Amniotic epithelial cell (primary cell): ENCODE results near the gene NLRP7.
A peak's percentile ranks its signal among the peaks of the same experiment; 100 is the strongest.
"Not testable (repeated sequence)": the region's sequence is repeated elsewhere in the genome, so short reads cannot be mapped to it uniquely, and the experiment has no call there.

Experiments
- DNase-seq: peaks from one replicate; pipeline ENCODE4 v3.0.0-alpha.2; 2010; ENCODE audit warnings: low read depth

NLRP7 gene

DNA sequence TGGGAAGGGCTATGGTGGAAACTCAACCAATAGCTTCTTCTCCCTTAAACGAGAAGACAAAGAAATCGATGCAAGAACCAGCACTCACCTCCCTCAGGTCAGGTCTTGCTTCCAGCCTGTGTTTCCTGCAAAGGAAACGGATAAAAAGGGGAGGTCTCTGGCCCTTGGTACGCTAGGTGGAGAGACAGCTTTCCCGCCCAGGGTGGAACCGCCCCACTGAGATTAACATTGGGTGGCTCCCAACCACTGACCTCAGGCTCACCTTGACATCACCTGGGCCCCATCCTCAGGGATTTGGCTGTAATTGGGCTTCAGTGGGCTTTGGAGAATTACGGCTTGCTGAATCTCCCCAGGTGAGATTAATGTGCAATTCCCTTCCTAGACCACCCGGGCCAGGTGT, at the start of gene NLRP7:
NLRP7 (minus strand) TSS at position 150 of the 400 bp plus-strand sequence.
- no peak for DNase-seq

DNA sequence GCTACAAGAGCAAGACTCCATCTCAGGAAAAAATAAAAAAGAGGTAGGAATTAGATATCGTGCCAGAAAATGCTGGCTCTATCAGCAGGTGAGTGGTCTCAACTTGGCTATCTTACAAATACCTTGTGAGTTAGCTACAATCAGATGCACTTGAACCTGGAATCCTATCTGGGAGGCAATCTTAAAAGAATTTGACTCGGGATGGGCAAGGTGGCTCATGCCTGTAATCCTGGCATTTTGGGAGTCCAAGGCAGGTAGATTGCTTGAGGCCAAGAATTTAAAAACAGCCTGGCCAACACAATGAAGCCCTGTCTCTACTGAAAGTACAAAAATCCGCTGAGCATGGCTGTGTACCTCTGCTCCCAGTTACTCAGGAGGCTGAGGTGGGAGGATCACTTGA, 48.2 kb upstream of the NLRP7 start:
- no peak for DNase-seq

DNA sequence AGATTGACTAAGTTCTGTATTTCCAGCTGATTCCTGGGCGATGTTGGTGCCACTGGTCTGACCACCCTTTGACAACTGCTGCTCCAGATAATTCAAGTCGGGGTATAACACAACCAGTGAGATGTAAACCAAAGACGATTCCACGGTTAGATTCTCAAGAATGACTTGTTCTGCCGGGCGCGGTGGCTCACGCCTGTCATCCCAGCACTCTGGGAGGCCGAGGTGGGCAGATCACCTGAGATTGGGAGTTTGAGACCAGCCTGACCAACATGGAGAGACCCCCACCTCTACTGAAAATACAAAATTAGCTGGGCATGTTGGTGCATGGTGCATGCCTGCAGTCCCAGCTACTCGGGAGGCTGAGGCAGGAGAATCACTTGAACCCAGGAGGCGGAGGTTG, 42.2 kb upstream of the NLRP7 start:
- DNase-seq = not testable (repeated sequence)

GRCh38 chr19:54982562-54982961, 35.2 kb upstream of the NLRP7 start:
- DNase-seq = not testable (repeated sequence)

GRCh38 chr19:54973229-54974090, 26.1 kb upstream of the NLRP7 start:
- not testable (repeated sequence) for DNase-seq

DNA sequence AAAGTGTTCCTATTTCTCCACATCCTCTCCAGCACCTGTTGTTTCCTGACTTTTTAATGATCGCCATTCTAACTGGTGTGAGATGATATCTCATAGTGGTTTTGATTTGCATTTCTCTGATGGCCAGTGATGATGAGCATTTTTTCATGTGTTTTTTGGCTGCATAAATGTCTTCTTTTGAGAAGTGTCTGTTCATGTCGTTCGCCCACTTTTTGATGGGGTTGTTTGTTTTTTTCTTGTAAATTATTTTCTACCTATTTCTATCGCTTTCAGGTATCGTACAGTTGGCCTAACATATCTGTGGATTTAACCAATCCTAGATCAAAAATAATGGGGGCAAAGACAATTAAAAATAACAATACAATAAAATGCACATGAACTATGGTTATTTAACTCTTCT, 24.1 kb upstream of the NLRP7 start:
- DNase-seq = not testable (repeated sequence)

- DNase-seq = no peak
Measured at GRCh38 chr19:54969647-54970046, 22.3 kb upstream of the NLRP7 start.

DNA sequence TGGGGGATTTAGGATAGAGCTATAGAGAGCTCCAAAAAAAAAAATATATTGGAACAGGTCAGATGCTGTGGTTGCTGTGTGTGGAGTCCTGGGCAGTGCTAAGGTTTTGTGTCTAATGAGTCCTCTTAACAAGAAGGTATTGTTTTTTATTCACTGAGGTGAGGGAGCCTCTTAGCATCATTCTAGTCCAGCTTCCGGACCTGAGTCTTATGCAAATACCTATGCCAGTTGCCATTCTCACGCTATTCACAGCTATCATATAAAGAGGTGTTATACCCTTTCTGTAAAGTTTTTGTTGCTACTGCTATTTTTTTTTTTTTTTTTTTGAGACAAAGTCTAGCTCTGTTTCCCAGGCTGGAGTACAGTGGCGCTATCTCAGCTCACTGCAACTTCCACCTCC, 20.3 kb upstream of the NLRP7 start:
- no peak for DNase-seq

- DNase-seq = not testable (repeated sequence)
Measured at GRCh38 chr19:54965055-54965454, 17.7 kb upstream of the NLRP7 start.

DNA sequence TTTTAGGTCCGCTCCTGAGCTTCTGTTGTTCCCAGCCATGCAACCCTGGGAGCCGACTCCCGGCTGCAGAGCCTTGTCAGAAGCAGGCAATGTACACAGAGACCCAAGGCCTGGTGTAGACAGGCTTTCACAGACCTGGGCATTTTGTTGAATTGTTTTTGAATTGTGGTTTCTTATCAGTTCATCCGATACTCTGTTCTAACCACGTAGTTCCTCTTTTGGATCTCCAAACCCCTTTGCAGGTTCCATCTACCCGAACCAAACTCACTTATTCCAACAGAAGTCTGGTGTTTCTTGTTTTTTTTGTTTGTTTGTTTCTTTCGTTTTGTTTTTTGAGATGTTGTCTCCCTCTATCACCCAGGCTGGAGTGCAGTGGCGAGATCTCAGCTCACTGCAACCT, 12.5 kb upstream of the NLRP7 start:
- no peak for DNase-seq

DNA sequence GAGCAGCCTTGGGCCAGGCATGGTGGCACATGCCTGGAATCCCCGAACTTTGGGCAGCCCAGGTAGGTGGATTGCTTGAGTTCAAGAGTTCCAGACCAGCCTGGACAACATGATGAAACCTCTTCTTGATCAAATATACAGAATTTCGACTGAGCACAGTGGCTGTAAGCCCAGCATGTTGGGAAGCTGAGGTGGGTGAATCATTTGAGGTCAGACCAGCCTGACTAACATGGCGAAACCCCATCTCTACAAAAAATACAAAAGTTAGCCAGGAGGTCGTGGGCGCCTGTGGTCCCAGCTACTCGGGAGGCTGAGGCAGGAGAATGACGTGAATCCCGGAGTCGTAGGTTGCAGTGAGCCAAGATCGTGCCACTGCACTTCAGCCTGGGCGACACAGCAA, 8.0 kb upstream of the NLRP7 start:
- no peak for DNase-seq

DNA sequence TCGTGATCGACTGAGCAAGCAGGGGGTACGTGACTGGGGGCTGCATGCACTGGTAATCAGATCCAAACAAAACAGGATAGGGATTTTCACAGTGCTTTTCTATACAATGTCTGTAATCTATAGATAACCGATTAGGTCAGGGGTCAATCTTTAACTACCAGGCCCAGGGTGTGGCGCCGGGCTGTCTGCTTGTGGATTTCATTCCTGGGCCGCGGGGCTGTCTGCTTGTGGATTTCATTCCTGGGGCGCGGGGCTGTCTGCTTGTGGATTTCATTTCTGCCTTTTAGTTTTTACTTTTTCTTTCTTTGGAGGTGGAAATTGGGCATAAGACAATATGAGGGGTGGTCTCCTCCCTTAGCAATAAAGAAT, 6.0 kb upstream of the NLRP7 start:
- not testable (repeated sequence) for DNase-seq

DNA sequence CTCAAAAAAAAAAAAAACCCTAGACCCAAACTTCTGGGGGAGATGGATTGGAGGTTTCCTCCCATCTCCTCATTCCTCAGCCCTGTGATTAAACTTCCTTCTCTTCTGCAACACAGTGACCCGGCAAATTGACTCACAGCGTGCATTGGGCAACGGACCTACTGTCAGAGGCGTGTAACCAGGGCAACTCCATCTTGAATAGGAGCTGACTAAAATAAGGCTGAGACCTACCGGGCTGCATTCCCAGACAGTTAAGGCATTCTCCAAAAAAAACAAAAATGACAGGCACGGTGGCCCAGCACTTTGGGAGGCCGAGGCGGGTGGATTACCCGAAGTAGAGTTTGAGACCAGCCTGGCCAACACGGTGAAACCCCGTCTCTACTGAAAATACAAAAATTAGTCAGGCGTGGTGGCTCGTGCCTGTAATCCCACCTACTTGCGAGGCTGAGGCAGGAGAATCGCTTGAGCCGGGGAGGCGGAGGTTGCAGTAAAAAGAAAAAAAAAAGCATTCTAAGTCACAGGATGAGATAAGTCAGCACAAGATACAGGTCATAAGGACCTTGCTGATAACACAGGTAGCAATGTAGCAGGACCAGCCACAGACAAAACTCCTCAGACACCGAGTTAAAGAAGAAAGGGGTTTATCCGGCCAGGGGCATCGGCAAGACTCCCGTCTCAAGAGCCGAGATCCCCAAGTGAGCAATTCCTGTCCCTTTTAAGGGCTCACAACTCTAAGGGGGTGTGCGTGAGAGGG, 5.4 kb upstream of the NLRP7 start:
- no peak for DNase-seq

DNA sequence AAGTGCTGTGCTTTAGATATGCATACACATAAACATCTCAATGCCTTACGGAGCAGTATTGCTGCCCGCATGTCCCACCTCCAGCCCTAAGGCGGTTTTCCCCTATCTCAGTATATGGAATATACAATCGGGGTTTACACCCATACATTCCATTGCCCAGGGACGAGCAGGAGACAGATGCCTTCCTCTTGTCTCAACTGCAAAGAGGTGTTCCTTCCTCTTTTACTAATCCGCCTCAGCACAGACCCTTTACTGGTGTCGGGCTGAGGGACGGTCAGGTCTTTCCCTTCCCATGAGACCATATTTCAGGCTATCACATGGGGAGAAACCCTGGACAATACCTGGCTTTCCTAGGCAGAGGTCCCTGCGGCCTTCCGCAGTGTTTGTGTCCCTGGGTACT, 3.2 kb upstream of the NLRP7 start:
- not testable (repeated sequence) for DNase-seq

DNA sequence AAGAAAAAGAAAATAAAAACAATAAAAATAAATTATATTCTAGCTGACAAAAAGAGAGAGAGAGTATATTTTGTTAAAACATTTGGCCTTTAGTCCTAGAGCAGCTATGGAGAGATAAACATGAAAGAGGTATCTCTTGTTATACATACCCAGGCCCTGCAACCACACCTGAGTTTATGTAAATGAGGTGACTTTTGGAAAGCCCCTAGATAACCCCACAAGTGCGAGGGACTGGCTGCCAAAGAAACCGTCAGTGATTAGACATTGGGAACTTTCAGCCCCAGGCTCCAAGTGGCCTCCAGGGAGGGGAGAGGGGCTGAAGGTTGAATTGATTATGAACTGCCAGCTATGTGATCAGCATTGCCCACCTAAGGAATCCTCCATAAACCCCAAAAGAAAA, 2.1 kb upstream of the NLRP7 start:
- DNase-seq = no peak

DNA sequence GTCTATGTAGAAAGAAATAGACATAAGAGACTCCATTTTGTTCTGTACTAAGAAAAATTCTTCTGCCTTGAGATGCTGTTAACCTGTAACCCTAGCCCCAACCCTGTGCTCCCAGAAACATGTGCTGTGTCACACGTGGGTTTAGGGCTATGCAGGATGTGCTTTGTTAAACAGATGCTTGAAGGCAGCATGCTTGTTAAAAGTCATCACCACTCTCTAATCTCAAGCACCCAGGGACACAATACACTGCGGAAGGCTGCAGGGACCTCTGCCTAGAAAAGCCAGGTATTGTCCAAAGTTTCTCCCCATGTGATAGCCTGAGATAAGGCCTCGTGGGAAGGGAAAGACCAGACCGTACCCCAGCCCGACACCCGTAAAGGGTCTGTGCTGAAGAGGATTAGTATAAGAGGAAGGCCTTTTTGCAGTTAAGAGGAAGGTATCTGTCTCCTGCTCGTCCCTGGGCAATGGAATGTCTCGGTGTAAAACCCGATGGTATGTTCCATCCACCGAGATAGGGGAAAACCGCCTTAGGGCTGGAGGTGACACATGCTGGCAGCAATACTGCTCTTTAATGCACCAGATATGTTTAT, 3.5 kb downstream of the NLRP7 start:
- DNase-seq = not testable (repeated sequence)

GRCh38 chr19:54939538-54939937, 7.8 kb downstream of the NLRP7 start:
- not testable (repeated sequence) for DNase-seq

GRCh38 chr19:54938906-54939305, 8.4 kb downstream of the NLRP7 start:
- no peak for DNase-seq

- no peak for DNase-seq
Measured at GRCh38 chr19:54937926-54938325, 9.4 kb downstream of the NLRP7 start.

DNA sequence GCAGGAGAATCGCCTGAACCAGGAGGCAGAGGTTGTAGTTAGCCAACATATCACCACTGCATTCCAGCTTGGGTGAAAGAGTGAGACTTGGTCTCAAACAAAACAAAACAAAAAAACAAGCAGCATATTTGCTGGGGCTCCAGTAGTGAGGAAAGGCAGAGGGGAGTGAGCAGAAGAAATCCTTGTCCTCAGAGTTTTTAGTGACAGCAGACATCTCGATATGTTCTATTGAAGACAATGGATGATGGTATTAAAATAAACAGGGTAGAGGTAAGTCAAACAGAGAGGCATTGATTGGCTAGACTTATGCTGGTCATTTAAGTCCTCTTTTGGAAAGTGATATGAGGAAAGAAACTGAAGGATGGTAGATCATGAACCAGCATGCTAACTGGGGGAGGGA, 19.0 kb downstream of the NLRP7 start:
- peak; percentile 5 for DNase-seq

GRCh38 chr19:54923276-54923675, 24.1 kb downstream of the NLRP7 start:
- no peak for DNase-seq

GRCh38 chr19:54921082-54921481, 26.2 kb downstream of the NLRP7 start:
- DNase-seq = no peak
